ENCODE measurements around the gene SLC22A1.
"Not testable (repeated sequence)": the region's sequence is repeated elsewhere in the genome, so short reads cannot be mapped to it uniquely, and the experiment has no call there.

Gene SLC22A1

DNA sequence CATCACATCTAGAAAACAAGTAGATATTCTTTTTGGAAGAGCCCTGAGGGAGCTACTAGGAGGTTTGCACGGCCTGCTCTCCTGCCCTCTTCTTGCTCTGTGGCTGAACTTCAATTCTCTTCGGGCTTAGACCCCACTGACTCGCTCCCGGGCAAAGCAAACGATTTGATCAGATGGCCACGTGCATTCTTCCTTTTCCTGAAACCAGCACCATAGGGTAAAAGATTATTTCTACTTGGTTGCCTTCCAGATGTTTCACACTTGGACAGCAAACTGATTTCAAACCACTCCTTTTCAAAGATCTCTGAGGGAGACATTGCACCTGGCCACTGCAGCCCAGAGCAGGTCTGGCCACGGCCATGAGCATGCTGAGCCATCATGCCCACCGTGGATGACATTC lies at the start of gene SLC22A1:
SLC22A1 (plus strand) TSS at position 258 of the 400 bp plus-strand sequence; CDS start at position 379, 121 bp downstream.
- DNase-seq, result no peak

DNA sequence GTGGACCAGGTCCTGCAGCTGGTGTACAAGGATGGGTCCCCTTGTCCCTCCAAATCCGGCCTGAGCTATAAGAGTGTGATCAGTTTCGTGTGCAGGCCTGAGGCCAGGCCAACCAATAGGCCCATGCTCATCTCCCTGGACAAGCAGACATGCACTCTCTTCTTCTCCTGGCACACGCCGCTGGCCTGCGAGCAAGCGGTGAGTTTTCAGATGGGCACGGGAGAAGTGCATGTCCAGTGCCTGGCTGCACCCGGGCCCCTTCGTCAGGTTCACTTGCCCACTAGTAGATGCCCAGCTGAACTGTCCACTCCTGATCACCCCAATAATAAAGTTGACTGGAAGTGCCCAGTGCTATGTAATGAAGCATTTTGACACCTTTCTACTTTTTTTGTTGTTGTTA lies 48.3 kb upstream of the SLC22A1 start:
- no peak for DNase-seq

- DNase-seq, result no peak
These were observed 45.6 kb upstream of the SLC22A1 start for GRCh38 chr6:160076009-160076408.

DNA sequence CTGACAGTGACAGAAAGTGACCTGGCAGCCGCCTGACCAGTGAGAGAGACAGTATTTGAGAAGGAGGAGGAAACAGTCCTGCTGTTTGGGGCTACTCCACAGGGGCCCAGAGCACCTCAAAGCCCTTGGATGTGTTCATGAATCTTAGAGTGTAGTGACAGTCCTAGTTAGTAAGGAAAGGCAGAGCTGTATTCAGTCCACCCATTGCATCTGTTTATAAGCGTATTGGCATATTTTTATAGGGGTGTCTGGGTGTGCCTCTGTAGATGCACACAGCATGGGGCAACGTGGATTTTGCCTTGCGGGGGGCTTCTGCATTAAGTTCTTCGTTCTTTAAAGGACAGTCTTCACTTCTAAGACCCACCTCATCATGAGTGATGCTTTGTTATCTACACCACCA lies 44.6 kb upstream of the SLC22A1 start:
- DNase-seq, result no peak

DNA sequence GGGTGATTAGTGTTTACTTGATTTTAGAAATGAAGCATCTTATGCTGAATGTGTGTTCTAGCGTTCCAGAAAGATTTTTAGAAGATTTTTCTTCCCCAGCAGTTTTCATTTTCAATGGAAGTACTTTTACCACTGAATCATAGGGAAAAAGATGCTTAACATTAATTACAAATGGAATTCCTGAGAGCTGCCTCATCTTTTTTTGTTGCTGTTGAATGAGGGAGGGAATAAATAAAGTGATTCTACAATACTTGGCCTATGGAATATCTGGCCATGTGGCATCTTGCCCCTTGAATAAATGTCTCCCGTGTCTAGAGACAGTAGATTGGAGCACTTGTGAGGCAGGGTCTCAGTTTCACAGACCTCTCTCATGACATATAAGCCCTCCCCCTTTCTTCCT lies 44.1 kb upstream of the SLC22A1 start:
- DNase-seq, result no peak

DNA sequence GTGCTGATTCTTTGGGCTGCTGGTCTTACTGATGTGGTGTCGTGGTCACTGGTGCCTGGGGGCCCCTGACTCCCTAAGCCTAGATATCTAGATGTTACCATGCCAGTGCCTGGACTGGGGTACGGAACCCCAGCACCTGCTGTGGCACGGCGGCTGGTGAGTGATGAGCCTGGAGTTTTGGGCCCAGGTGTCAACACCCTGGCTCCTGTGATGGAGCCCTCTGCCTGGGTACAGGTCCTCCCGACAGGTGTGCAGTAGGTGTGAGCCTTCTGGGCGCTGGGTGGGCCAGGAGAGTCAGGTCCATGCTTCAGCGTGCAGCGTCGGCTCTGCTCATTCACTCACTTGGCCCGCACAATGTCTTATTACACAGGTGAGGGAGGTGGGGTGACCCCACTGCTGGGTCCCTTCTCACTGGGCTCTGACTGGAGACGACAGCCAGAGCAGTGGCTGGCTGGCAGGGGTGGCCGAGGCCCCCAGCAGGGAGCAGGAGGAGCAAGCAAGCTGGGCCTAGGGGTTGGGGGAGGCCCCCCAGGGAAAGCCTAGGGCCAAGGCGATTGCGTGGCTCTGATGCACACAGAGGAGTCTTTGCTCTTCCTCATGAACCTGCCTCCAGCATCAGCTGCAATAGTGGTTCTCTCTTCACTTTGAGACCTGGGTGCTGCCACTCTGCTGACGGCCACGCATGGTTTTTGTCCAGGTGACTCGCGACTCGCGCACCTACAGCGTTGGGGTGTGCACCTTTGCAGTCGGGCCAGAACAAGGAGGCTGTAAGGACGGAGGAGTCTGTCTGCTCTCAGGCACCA lies 42.5 kb upstream of the SLC22A1 start:
- no peak for DNase-seq

GRCh38 chr6:160079686-160080043 lies 42.0 kb upstream of the SLC22A1 start:
- DNase-seq, result no peak

DNA sequence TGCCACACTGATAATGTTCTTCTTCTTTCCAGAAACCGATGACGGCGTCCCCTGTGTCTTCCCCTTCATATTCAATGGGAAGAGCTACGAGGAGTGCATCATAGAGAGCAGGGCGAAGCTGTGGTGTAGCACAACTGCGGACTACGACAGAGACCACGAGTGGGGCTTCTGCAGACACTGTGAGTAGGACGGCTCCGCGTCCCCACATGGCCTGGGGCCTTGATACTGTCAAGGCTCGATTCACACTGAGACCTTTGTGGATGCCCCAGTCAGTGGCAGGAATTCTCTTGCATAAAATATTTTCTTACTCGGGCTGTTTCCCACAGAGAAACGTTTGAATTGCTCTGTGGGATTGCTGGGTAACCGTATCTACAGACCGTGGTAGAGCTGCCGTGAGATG lies 41.5 kb upstream of the SLC22A1 start:
- DNase-seq, result no peak

GRCh38 chr6:160081398-160081797 lies 40.2 kb upstream of the SLC22A1 start:
- no peak for DNase-seq

DNA sequence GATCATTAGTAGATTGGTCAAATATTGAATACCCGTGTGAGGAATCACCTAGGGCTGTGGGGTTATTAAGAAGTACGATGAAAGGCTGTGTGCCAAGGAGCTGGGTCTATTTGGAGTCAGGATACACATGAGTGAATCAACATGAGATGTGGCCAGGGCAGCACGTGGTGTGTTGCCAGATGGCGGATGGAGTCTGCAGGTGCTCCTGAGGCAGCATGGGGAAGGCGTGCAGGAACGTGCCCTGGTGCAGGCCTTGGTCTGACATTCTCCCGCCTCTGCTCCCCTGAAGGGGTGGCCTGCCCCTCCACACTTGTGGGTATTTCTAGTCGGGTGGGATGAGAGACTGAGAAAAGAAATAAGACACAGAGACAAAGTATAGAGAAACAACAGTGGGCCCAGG lies 39.0 kb upstream of the SLC22A1 start:
- DNase-seq, result no peak

- no peak for DNase-seq
These were observed 37.3 kb upstream of the SLC22A1 start for GRCh38 chr6:160084198-160084776.

DNA sequence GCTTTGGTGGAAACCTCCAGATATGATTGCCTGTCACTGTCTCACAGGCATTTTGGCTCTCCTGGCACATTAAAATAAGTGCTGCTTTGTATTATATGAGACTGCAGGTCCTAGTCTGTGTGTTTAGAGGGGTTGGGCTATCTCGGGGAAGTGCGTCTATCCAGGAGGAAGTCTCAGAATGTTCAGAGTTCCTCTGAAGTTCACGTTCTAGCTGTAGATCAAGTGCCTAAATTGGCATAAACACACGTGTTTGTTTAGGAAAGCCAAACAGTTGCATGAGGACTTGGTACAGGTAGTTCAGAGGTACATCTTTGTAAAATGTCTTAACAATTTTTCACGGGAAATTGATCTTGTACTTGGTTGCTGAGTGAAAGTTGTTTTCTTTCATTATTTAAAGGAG lies 36.4 kb upstream of the SLC22A1 start:
- DNase-seq, result no peak

- no peak for DNase-seq
These were observed 35.7 kb upstream of the SLC22A1 start for GRCh38 chr6:160085713-160086505.

DNA sequence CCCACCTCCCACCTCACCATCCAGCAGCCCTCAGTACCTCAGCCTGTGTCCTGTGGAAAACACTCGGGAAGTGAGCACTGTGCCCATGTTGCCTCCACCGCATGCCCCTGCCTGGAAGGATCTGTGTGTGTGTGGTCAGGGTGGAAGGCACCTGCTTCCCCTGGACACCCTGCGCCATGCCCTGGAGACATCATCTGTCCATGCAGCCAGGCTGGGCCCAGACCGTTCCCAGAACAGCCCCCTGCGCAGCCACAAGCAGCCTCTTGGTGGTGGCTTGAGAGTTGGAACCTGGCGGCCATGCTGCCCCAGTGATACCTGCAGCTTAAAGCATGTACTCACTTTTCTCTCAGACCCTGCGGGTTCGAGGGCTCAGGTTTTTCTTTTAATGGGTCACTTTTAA lies 34.9 kb upstream of the SLC22A1 start:
- no peak for DNase-seq

- DNase-seq, result no peak
These were observed 33.4 kb upstream of the SLC22A1 start for GRCh38 chr6:160088069-160088783.

DNA sequence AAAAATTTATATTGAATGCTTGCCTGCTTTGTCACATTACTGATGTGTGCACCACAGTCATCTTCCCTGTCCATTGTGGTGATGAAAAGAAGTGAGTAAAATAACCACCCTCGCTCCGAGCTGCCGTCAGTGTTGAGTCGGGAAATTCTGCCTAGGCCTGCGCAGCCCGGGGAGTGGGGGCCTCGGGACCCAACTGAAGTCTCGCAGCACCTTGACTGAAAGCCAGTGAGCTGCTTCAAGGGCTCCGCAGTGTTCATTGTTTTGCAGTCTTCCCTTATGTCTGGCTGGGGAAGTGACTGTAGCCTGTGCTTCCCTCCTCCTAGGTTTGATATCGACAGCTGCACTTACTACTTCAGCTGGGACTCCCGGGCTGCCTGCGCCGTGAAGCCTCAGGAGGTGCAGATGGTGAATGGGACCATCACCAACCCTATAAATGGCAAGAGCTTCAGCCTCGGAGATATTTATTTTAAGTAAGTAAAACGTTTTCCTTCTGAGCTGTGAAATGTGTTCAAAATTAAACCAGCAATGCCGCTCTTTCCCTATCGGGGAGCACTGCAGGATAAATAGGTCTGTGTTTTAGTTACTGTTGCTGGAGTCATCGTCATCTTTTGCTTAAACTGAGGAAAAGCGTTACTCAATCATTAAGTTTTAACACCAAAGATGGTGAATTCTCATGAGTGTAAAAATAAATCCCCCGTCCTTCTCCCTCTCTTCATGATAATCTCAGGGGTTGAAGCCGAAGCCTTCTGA lies 32.7 kb upstream of the SLC22A1 start:
- DNase-seq, result no peak

GRCh38 chr6:160089534-160089897 lies 32.1 kb upstream of the SLC22A1 start:
- DNase-seq, result no peak

GRCh38 chr6:160090442-160091239 lies 31.0 kb upstream of the SLC22A1 start:
- DNase-seq, result not testable (repeated sequence)

DNA sequence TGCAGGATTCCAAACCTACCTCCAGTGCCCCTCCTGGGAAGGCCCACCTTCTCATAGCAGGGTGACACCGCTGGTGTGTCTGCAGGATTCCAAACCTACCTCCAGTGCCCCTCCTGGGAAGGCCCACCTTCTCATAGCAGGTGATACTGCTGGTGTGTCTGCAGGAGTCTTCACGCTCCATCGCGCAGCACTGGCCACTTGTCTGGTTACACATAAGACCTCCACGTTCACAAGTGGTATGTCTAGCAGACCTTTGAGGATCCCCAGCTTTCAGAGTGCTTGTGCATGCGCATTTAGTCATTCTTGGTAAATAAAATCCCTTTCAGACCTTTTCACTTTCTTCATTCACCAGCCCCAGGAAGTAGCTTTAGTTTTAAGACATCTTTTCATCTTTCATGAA lies 29.4 kb upstream of the SLC22A1 start:
- not testable (repeated sequence) for DNase-seq

DNA sequence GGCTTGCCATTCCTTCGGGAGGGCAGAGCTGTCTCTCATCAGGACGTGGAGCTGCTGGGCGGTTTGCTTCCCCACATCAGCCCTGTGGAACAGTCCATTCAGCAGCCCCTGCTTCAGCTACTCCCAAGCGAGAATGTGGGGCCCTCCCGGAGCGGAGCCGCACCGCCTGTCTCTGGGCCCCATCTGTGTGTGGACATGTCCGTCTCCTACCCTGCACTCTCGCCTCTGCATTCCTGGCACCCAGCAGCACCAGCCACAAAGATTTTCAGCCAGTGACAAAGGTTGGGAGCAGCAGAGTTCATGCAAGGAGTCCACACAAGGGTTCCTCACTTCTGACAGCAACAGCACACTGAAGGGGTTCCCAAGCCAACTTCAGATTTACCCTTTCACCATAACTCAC lies 29.0 kb upstream of the SLC22A1 start:
- DNase-seq, result no peak

GRCh38 chr6:160093061-160093460 lies 28.6 kb upstream of the SLC22A1 start:
- no peak for DNase-seq

- DNase-seq, result no peak
These were observed 27.7 kb upstream of the SLC22A1 start for GRCh38 chr6:160093946-160094345.
